KG1 (cell line): ENCODE data around the gene TMEM240.
"Not testable (repeated sequence)": the region's sequence is repeated elsewhere in the genome, so short reads cannot be mapped to it uniquely, and the experiment has no call there.

Experiments used
- DNase-seq: peaks from one replicate; lab custom pipeline; 2025; lab: John Stamatoyannopoulos, UW

The TMEM240 gene

DNA sequence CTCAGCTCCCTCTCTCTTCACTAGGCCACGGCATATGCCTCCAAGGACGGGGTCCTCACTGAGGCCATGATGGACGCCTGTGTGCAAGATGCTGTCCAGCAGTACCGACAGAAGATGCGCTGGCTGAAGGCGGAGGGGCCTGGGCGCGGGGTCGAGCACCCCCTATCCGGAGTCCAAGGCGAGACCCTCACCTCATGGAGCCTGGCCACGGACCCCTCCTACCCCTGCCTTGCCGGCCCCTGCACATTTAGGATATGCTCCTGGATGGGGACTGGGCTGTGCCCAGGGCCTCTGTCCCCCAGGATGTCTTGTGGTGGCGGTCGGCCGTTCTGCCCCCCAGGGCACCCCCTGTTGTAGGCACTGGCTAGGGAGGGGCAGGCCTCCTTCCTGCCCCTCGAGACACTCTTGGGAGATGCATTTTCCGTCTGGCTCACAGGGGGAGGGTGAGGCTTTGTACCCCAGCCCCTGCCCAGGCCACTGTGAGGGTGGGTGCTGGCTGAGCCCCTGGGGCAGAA, 44.9 kb downstream of the TMEM240 start:
- DNase-seq: not testable (repeated sequence)

DNA sequence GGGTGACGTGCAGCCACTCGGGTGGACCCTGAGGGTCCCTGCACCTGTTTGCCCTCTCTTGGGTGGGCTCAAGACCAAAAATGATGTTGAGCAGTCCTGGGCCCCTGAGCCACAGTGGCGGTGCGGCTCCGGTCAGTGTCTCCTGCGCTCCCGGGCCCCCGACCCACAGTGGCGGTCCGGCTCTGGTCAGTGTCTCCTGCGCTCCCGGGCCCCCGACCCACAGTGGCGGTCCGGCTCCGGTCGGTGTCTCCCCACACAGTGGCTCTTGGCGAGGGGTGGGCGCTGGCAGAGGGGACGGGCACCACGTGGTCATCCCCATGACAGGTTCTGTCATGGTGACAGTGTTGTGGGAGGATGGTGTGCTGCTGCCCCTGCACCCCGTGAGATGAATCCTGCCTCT, 46.1 kb downstream of the TMEM240 start:
- not testable (repeated sequence) for DNase-seq

GRCh38 chr1:1491601-1492000, 48.8 kb downstream of the TMEM240 start:
- DNase-seq: no peak

- DNase-seq: no peak
Observed at GRCh38 chr1:1490633-1491230, 49.7 kb downstream of the TMEM240 start.

DNA sequence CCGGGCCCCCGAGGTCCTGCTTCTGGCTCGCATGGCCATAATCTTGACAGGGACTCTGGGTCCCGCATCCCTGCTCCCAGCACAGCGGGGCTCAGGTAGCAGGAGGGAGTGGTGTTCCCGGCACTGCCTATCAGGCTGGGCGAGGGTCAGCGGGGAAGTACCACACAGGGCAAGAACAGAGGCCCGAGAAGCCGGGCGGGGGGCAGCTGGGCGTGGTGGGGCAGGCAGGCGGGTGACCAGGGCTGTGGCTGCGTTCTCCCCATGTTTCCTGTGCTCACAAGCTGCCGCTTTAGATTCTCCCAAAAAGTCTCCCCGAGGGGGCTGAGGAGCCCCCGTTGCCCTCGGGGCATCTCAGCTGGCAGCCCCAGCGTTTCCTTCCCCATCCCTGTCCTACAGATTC, 50.6 kb downstream of the TMEM240 start:
- DNase-seq: no peak

DNA sequence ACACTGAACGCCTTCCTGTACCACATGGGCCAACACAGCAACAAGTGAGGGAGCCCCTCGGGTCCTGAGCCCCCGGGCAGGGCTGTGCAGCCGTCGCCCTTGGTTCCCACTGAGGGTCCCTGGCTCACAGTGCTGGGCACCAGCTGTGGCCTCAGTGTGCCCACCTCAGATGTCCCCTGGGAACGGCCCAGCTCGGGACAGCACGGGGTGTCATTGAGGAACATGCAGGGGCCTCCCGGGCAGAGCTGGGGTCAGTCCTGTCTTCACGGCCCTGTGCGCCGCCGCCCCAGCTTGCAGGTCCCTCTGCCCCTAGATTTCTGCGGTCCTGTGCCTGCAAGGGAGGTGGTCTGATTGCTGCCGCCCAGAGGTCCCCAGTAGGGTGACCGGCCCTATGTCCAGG, 51.2 kb downstream of the TMEM240 start:
- no peak for DNase-seq

- DNase-seq: no peak
Observed at GRCh38 chr1:1487701-1488100, 52.7 kb downstream of the TMEM240 start.

DNA sequence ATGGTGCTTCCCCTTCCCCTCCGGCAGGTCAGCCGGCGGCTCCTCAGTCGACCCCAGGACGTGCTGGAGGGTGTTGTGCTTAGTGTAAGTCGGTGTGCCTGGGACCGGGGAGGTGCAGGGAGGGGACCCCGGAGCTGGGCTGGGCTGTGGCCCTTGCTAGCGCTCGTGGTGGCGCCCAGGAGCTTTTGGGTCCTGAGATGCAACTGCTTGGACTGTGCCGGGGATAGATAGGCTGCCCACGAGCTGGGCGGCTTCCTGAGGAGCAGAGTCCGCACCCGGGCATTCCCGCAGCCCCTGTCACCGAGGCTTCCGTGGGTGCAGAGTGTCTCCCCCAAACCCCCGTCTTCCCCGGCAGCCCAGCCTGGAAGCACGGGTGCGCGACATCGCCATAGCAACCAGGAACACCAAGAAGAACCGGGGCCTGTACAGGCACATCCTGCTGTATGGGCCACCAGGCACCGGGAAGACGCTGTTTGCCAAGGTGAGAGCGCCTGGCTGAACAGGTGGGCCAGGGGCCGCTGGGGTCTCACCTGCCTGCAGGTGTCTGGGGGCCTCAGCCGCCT, 54.6 kb downstream of the TMEM240 start:
- DNase-seq: not testable (repeated sequence)

DNA sequence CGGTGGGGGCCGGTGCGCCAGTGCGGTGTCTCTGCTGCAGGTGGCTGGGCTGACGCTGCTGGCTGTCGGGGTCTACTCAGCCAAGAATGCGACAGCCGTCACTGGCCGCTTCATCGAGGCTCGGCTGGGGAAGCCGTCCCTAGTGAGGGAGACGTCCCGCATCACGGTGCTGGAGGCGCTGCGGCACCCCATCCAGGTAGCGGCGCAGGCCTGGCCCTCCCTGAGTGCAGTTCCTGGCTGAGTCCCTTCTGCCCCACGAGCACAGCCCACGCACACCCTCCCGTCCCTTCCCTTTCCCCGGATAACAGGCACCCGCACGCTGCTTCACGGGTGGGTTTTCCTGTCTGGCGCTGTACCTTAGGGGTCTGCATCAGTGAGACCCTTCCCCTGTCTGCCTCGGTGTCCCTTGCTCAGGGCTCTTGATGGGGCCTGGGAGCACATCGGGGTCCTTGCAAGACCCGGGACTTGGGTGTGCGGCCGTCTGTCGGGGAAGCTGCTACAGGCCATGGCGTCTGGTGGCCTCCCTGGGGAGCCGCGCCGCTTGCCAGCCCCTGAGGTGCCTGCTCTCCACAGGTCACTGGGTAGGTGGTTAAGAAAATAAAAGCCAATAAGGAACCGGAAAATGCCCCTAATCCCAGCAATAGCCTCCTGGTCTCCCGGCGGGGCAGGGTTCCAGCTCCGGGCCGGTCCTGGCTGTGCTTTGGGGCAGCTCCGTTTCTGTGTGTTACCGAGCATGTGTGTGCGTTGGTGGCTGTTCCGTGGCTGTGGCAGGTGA, 55.3 kb downstream of the TMEM240 start:
- DNase-seq: not testable (repeated sequence)
